Osteocyte (in vitro differentiated cells): Measurements from ENCODE around the gene ATE1. TPM values are rescaled to one million over a fixed set of nuclear protein-coding genes. Genes with fewer than 3 reads are reported as not detected.

ENCODE experiments used
- DNase-seq: peaks from one replicate; pipeline ENCODE4 v3.0.0; 2021; ENCODE audit warnings: mixed read lengths; ENCODE audit not compliant: unreplicated experiment; ENCODE audit errors: extremely low spot score
- H3K27ac Mint-ChIP-seq: one replicate; pipeline ENCODE4 v1.8.0; 2021; ENCODE audit warnings: mild to moderate bottlenecking, mixed read lengths; ENCODE audit not compliant: unreplicated experiment
- H3K27me3 Mint-ChIP-seq: one replicate; pipeline ENCODE4 v1.8.0; 2021; ENCODE audit warnings: mixed read lengths; ENCODE audit not compliant: unreplicated experiment
- H3K36me3 Mint-ChIP-seq: one replicate; pipeline ENCODE4 v1.8.0; 2021; ENCODE audit warnings: mixed read lengths; ENCODE audit not compliant: unreplicated experiment
- H3K4me1 Mint-ChIP-seq: one replicate; pipeline ENCODE4 v1.8.0; 2021; ENCODE audit warnings: mixed read lengths; ENCODE audit not compliant: unreplicated experiment
- H3K4me3 Mint-ChIP-seq: one replicate; pipeline ENCODE4 v1.8.0; 2021; ENCODE audit warnings: mild to moderate bottlenecking, moderate library complexity, mixed read lengths; ENCODE audit not compliant: unreplicated experiment
- H3K9me3 Mint-ChIP-seq: one replicate; pipeline ENCODE4 v1.8.0; 2021; ENCODE audit warnings: mixed read lengths; ENCODE audit not compliant: unreplicated experiment
- total RNA-seq: library from RNA; stranded (reverse); gene quantifications from 2 replicates; pipeline ENCODE4 v1.2.1, GENCODE V29; 2021
- TF ChIP-seq, protein P1 (sequence below): fragments of 200-600 bp; sonication (generic); IDR thresholded peaks from 2 replicates; pipeline ENCODE4 v1.5.0; 2021; ENCODE audit warnings: antibody characterized with exemption, mild to moderate bottlenecking, moderate library complexity

Gene ATE1
- total RNA-seq, 1 donor from 2014 or later: 29.0 TPM

DNA sequence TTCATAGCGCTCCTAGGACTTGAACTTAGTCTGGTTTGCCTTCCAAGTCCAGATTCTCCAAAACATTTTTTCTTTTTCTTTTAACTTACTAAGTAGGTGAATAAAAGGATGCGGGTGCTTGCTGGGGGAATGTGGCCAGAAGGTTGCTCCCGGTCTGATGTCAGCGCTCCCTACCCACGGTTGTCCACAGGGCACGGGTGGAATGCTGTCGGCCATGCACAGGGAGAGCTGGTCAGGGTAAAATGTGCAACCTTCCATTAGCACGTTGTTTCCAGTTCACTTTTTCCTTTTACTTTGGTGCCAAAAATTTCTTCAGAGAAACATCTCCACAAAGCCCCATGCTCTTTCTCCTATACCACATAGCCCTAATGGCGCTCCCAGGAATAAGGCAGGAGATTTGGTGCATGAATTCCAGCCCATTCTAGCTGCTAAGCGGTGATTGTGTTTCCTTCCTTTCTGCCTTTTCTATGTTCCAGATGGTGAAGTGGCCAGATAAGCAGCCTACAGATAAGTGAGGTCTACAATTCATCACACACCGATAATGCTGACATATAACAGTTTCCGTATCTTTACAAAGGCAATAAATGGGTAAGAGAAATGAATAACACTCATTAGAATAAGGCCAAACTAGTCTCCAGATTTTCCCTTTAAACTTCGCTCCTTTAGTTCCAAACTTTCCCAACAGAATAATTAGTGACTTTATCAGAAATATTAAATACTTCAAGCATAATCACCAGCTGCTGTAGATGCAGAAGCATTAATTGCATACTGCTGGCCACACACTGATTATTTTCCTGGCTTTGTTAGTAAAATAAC, 191.3 kb downstream of the ATE1 start:
- H3K4me1 Mint-ChIP-seq: no peaks in the 10 kb centered on the region
- no peaks in the 10 kb centered on the region for H3K27me3 Mint-ChIP-seq
- no peak overlapping the region for H3K4me3 Mint-ChIP-seq
- DNase-seq: no peak
- TF ChIP-seq, protein P1, sequence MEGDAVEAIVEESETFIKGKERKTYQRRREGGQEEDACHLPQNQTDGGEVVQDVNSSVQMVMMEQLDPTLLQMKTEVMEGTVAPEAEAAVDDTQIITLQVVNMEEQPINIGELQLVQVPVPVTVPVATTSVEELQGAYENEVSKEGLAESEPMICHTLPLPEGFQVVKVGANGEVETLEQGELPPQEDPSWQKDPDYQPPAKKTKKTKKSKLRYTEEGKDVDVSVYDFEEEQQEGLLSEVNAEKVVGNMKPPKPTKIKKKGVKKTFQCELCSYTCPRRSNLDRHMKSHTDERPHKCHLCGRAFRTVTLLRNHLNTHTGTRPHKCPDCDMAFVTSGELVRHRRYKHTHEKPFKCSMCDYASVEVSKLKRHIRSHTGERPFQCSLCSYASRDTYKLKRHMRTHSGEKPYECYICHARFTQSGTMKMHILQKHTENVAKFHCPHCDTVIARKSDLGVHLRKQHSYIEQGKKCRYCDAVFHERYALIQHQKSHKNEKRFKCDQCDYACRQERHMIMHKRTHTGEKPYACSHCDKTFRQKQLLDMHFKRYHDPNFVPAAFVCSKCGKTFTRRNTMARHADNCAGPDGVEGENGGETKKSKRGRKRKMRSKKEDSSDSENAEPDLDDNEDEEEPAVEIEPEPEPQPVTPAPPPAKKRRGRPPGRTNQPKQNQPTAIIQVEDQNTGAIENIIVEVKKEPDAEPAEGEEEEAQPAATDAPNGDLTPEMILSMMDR: no peak
- no peaks in the 10 kb centered on the region for H3K9me3 Mint-ChIP-seq
- H3K36me3 Mint-ChIP-seq: peaks cover 4% of the 10 kb centered on the region
- H3K27ac Mint-ChIP-seq: no peak overlapping the region

DNA sequence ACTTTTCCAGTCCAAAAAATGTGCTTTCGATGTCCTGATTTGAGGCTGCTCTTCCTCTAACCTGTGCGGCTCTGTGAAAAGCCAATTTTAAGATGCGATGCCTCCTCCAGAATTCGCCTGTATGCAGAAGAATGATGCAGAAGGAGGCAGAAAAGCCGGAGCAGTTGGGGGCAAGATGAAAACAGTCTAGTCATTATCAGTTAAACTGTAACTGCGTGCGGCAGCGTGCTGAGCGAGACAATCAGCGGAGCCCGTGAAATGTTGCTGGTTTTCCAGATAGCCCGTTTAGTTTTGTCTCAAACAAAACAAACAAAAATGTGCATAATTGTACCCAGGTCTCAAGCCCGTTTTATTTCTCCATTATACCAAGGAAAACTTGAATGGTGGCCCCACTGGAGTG, 192.6 kb downstream of the ATE1 start:
- TF ChIP-seq, protein P1: no peak

DNA sequence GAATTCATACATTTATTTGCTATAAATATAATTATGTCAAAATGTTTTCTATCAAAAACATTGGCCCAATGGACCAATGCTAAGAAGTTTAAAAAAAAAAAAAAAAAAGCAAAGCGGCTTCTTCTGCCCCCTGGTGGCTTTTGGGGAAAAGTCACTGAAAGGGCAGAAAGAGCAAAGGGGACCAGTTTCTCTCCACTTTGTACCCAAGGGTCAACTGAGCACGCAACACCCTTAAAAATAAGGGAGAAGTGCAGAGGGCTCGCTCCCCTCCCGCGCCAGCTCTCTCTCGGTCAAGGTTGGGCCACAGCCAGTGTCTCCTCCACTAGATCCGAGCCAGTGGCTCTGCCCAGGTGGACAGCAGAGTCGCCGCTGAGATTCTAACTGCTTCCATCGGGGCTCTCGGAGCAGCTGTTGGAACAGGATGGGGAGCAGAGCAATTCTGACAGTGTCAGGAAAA, 193.2 kb downstream of the ATE1 start:
- no peak for DNase-seq
- TF ChIP-seq, protein P1: peak; percentile 75
- no peaks in the 10 kb centered on the region for H3K27me3 Mint-ChIP-seq

More for the DNA sequence above, 192.6 kb downstream of the ATE1 start:
- no peaks in the 10 kb centered on the region for H3K4me1 Mint-ChIP-seq
- H3K4me3 Mint-ChIP-seq: no peak overlapping the region
- no peaks in the 10 kb centered on the region for H3K9me3 Mint-ChIP-seq
- no peaks in the 10 kb centered on the region for H3K36me3 Mint-ChIP-seq
- H3K27ac Mint-ChIP-seq: no peak overlapping the region
- DNase-seq: no peak
- no peaks in the 10 kb centered on the region for H3K27me3 Mint-ChIP-seq

DNA sequence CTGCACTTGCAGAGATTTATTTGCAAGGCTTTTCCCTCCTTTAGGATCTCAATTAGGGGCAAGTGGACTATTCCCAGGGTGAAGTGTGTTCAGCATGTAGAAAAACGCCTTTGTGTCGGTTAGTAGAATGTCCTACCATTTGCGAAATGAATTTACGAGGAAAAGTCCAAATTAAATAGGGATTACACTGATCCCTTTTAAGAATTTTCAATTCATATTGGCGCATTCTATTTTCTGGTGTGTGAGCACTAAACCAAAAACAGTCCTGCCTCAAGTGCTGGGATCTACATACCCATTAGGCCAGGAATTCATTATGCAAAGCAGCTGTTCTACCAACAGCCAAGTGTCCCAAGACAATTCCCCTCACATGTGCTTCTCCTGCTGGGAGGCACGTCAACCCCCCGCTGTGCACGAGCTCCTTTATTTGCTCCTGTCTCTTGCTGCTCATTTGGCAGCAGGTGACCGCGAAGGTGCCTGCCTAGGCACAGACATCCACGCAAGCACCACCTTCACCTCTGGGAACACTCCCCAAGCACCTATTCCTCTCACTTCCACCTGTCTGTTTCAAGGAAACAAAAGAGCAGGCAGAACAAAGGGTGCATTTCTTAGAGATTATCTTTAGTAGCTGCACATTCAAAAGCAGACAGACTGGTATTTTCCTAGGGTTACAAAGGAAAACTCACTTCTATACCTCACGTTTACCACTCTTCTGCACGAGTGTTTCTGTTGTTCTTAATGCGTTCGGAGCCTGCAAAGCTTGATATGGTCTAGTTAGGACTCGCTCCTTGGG, 195.0 kb downstream of the ATE1 start:
- Mint-ChIP-seq H3K4me1 (no peaks in the 10 kb centered on the region), H3K36me3 (no peaks in the 10 kb centered on the region), H3K4me3 (no peak overlapping the region), H3K27ac (no peak overlapping the region), H3K27me3 (no peaks in the 10 kb centered on the region), H3K9me3 (no peaks in the 10 kb centered on the region)
- DNase-seq: no peak
- TF ChIP-seq, protein P1: no peak

More for the DNA sequence above, 193.2 kb downstream of the ATE1 start:
- Mint-ChIP-seq H3K4me1 (no peaks in the 10 kb centered on the region), H3K27ac (no peak overlapping the region), H3K9me3 (no peaks in the 10 kb centered on the region), H3K36me3 (no peaks in the 10 kb centered on the region), H3K4me3 (no peak overlapping the region)

DNA sequence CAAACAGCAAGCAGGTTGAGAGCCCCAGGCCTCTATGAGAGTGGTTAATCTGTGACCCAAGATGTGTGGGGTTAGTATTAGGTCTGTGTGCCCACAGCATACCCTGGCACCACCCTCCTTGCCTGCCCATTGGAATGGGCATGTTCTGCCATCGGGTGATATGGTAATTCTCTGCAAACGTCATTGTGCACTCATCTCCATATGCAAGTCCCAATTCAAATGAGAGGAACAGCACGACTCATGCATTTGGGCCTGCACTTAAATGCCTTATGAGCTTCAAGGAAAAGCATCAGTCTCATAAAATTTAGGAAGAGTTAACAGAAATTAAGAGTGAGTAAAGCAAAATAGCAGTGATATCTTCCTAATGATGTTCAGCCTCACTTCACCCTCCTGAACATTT, 195.7 kb downstream of the ATE1 start:
- no peaks in the 10 kb centered on the region for H3K36me3 Mint-ChIP-seq
- H3K27ac Mint-ChIP-seq: no peak overlapping the region
- no peak overlapping the region for H3K4me3 Mint-ChIP-seq
- no peak for DNase-seq
- H3K4me1 Mint-ChIP-seq: no peaks in the 10 kb centered on the region
- TF ChIP-seq, protein P1: no peak
- no peaks in the 10 kb centered on the region for H3K27me3 Mint-ChIP-seq
- no peaks in the 10 kb centered on the region for H3K9me3 Mint-ChIP-seq
